Neural progenitor cell (in vitro differentiated cells): ENCODE measurements around the gene FLNA. TPM values are rescaled to one million over a fixed set of nuclear protein-coding genes. Genes with fewer than 3 reads are reported as not detected.

Source experiments
- DNase-seq: peaks from one replicate; pipeline ENCODE4 v3.0.0-alpha.2; 2016; ENCODE audit warnings: low spot score
- H2AFZ ChIP-seq: fragments of 200-600 bp; sonication (generic); replicated peaks from 2 replicates; pipeline ENCODE4 v1.6.1; 2016; ENCODE audit warnings: antibody characterized with exemption
- H3F3A ChIP-seq: fragments of 200-600 bp; sonication (generic); 2 replicates; pipeline ENCODE4 v1.6.1; 2016; ENCODE audit warnings: antibody characterized with exemption, low read depth
- H3K27ac ChIP-seq: fragments of 200-600 bp; sonication (generic); 2 replicates; pipeline ENCODE4 v1.5.1; 2016; ENCODE audit warnings: mild to moderate bottlenecking
- H3K27me3 ChIP-seq: fragments of 200-600 bp; sonication (generic); 2 replicates; pipeline ENCODE4 v1.6.1; 2016; ENCODE audit warnings: mild to moderate bottlenecking, moderate library complexity
- H3K36me3 ChIP-seq: fragments of 200-600 bp; sonication (generic); 2 replicates; pipeline ENCODE4 v1.5.1; 2016
- H3K4me1 ChIP-seq: fragments of 200-600 bp; sonication (generic); 2 replicates; pipeline ENCODE4 v1.6.1; 2016; ENCODE audit warnings: mixed run types
- H3K4me2 ChIP-seq: fragments of 200-600 bp; sonication (generic); 2 replicates; pipeline ENCODE4 v1.6.1; 2016
- H3K4me3 ChIP-seq: fragments of 200-600 bp; sonication (generic); 2 replicates; pipeline ENCODE4 v1.5.1; 2016
- H3K79me2 ChIP-seq: fragments of 200-600 bp; sonication (generic); 2 replicates; pipeline ENCODE4 v1.6.1; 2016; ENCODE audit warnings: low read depth
- H3K9ac ChIP-seq: fragments of 200-600 bp; sonication (generic); 2 replicates; pipeline ENCODE4 v1.6.1; 2016
- H3K9me3 ChIP-seq: fragments of 200-600 bp; sonication (generic); 2 replicates; pipeline ENCODE4 v1.5.1; 2016; ENCODE audit warnings: low read depth
- H4K20me1 ChIP-seq: fragments of 200-600 bp; sonication (generic); 2 replicates; pipeline ENCODE4 v1.6.1; 2016; ENCODE audit warnings: low read depth
- H3K27ac Mint-ChIP-seq: 3 replicates; pipeline ENCODE4 v1.8.0; 2021; ENCODE audit warnings: mixed read lengths
- H3K27me3 Mint-ChIP-seq: 2 replicates; pipeline ENCODE4 v1.8.0; 2022; ENCODE audit warnings: low read depth, mild to moderate bottlenecking, inconsistent platforms, moderate library complexity, mixed read lengths; ENCODE audit not compliant: insufficient read depth
- H3K36me3 Mint-ChIP-seq: 3 replicates; pipeline ENCODE4 v1.8.0; 2021; ENCODE audit warnings: mixed read lengths
- H3K4me1 Mint-ChIP-seq: 3 replicates; pipeline ENCODE4 v1.8.0; 2021; ENCODE audit warnings: mixed read lengths
- H3K4me3 Mint-ChIP-seq: 3 replicates; pipeline ENCODE4 v1.8.0; 2021; ENCODE audit warnings: mild to moderate bottlenecking, moderate library complexity, mixed read lengths
- H3K9me3 Mint-ChIP-seq: 3 replicates; pipeline ENCODE4 v1.8.0; 2020; ENCODE audit warnings: mixed read lengths
- CTCF ChIP-seq: fragments of 200-600 bp; sonication (generic); IDR thresholded peaks from 2 replicates; pipeline ENCODE4 v1.5.1; 2017; ENCODE audit warnings: antibody characterized with exemption, mild to moderate bottlenecking
- EZH2 ChIP-seq: fragments of 200-600 bp; sonication (generic); IDR thresholded peaks from 2 replicates; pipeline ENCODE4 v1.6.1; 2017; ENCODE audit warnings: antibody characterized with exemption, mild to moderate bottlenecking, moderate library complexity
- EZH2phosphoT487 ChIP-seq: fragments of 200-600 bp; sonication (generic); IDR thresholded peaks from 2 replicates; pipeline ENCODE4 v1.6.1; 2017; ENCODE audit warnings: antibody characterized with exemption
- total RNA-seq: library from RNA; depleted of rRNA; stranded (reverse); fragments of >200 nt; gene quantifications from 2 replicates; pipeline ENCODE4 v1.2.3, GENCODE V29; 2015; ENCODE audit warnings: low replicate concordance

Gene FLNA
- total RNA-seq, 1 donor from 2014 or later = 189 TPM

GRCh38 chrX:154363706-154364439 lies 10.6 kb downstream of the FLNA start:
- H3K4me2 ChIP-seq = no peak overlapping the region
- peaks cover 35% of the 10 kb centered on the region for H3K79me2 ChIP-seq
- H3K4me3 Mint-ChIP-seq = no peak overlapping the region
- H3K4me1 ChIP-seq = no peaks in the 10 kb centered on the region
- no peak overlapping the region for H3K4me3 ChIP-seq
- no peaks in the 10 kb centered on the region for H3K36me3 ChIP-seq
- H3K4me1 Mint-ChIP-seq = no peaks in the 10 kb centered on the region
- H3K9me3 Mint-ChIP-seq = peaks cover 11% of the 10 kb centered on the region
- DNase-seq = no peak
- H2AFZ ChIP-seq = no peak overlapping the region
- H3K9ac ChIP-seq = no peak overlapping the region
- no peak for TF ChIP-seq EZH2
- TF ChIP-seq CTCF = no peak
- TF ChIP-seq EZH2phosphoT487 = no peak
- H3K36me3 Mint-ChIP-seq = peaks cover 8% of the 10 kb centered on the region
- H3K27me3 ChIP-seq = no peaks in the 10 kb centered on the region
- peaks cover 76% of the 10 kb centered on the region for H4K20me1 ChIP-seq
- H3K27me3 Mint-ChIP-seq = peaks cover 16% of the 10 kb centered on the region
- no peaks in the 10 kb centered on the region for H3F3A ChIP-seq
- no peak overlapping the region for H3K27ac ChIP-seq
- no peaks in the 10 kb centered on the region for H3K9me3 ChIP-seq
- no peak overlapping the region for H3K27ac Mint-ChIP-seq

DNA sequence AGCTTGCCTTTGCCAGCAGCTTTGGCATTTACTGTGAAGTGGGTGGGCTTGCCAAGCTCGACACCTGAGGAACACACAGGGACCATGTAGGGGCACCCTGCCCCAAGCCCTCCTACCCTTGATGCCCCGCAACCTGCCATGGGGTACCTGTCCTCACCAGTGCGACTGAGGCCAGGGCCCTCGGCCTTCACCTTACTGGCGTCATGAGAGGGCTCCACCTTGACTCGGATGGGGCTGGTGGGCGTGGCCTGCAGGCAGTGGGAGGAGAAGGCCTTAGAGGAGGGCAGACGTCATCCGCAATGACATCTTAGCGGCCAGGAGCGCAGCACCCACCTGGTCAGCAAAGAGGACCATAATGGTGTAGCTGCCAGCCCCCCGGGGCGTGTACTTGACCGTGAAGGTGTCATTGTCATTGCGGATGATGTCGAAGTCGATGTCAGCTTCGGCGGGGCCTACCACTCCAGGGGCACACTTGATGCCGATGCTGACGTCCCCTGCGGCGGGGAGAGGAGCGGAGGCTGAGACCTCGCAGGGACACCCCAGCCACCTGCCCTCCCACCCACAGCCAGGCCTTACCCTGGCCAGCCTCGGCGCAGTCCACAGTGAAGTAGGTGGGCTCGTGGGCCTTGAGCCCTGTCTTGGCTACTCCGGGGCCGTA lies 12.2 kb downstream of the FLNA start:
- no peak overlapping the region for H3K27ac Mint-ChIP-seq
- H4K20me1 ChIP-seq = peaks cover 68% of the 10 kb centered on the region
- TF ChIP-seq EZH2phosphoT487 (no peak), CTCF (no peak), EZH2 (no peak)
- no peak overlapping the region for H3K4me2 ChIP-seq
- H3K36me3 Mint-ChIP-seq = peaks cover 8% of the 10 kb centered on the region
- H3K4me1 Mint-ChIP-seq = no peaks in the 10 kb centered on the region
- H3K9me3 Mint-ChIP-seq = peaks cover 15% of the 10 kb centered on the region
- peaks cover 18% of the 10 kb centered on the region for H3K79me2 ChIP-seq
- H3K27ac ChIP-seq = no peak overlapping the region
- no peak overlapping the region for H3K4me3 Mint-ChIP-seq
- no peaks in the 10 kb centered on the region for H3K36me3 ChIP-seq
- H2AFZ ChIP-seq = no peak overlapping the region
- H3F3A ChIP-seq = no peaks in the 10 kb centered on the region
- peaks cover 16% of the 10 kb centered on the region for H3K27me3 Mint-ChIP-seq
- H3K9me3 ChIP-seq = no peaks in the 10 kb centered on the region
- H3K9ac ChIP-seq = no peak overlapping the region
- H3K4me3 ChIP-seq = no peak overlapping the region
- no peaks in the 10 kb centered on the region for H3K4me1 ChIP-seq
- no peaks in the 10 kb centered on the region for H3K27me3 ChIP-seq
- no peak for DNase-seq

- H3K4me1 ChIP-seq = no peaks in the 10 kb centered on the region
- DNase-seq = no peak
- no peaks in the 10 kb centered on the region for H3K9me3 ChIP-seq
- no peaks in the 10 kb centered on the region for H3K79me2 ChIP-seq
- H3K27me3 Mint-ChIP-seq = peaks cover 7% of the 10 kb centered on the region
- no peak overlapping the region for H3K27ac Mint-ChIP-seq
- H3K9me3 Mint-ChIP-seq = peaks cover 17% of the 10 kb centered on the region
- H2AFZ ChIP-seq = no peak overlapping the region
- H3K27me3 ChIP-seq = no peaks in the 10 kb centered on the region
- no peak overlapping the region for H3K4me3 Mint-ChIP-seq
- H3F3A ChIP-seq = no peaks in the 10 kb centered on the region
- H3K9ac ChIP-seq = no peak overlapping the region
- H4K20me1 ChIP-seq = peaks cover 56% of the 10 kb centered on the region
- no peak overlapping the region for H3K4me3 ChIP-seq
- H3K4me1 Mint-ChIP-seq = no peaks in the 10 kb centered on the region
- H3K36me3 Mint-ChIP-seq = peaks cover 11% of the 10 kb centered on the region
- no peak overlapping the region for H3K4me2 ChIP-seq
- H3K36me3 ChIP-seq = no peaks in the 10 kb centered on the region
- TF ChIP-seq CTCF = no peak
- TF ChIP-seq EZH2 = no peak
- no peak for TF ChIP-seq EZH2phosphoT487
- H3K27ac ChIP-seq = no peak overlapping the region
Observed at GRCh38 chrX:154360155-154360713, 14.2 kb downstream of the FLNA start.
